H1 (cell line): ENCODE results near the gene SPACA9. TPM values are rescaled to one million over a fixed set of nuclear protein-coding genes. Genes with fewer than 3 reads are reported as not detected.

Experiments
- BCL11A ChIP-seq, 2 experiments: IDR thresholded peaks; one replicate each; pipeline ENCODE4 v1.6.1; 2011; ENCODE audit warnings: low read depth in 2 of 2, low read length in 2 of 2, mild to moderate bottlenecking in 2 of 2
- GABPA ChIP-seq: IDR thresholded peaks from 2 replicates; pipeline ENCODE4 v1.6.1; 2011; ENCODE audit warnings: mild to moderate bottlenecking, low read length, moderate library complexity, borderline replicate concordance; ENCODE audit not compliant: insufficient read depth
- SAP30 ChIP-seq: fragments of 300-600 bp; sonication (generic); IDR thresholded peaks from 2 replicates; pipeline ENCODE4 v1.7.1; 2012; ENCODE audit warnings: low read length, moderate library complexity, mild to moderate bottlenecking, inconsistent platforms; ENCODE audit not compliant: insufficient read depth, insufficient replicate concordance
- polyA plus RNA-seq, 7 experiments: library from polyadenylated mRNA; depleted of rRNA in 3 of 7; stranded (reverse) in 5 of 7; unstranded in 2 of 7; fragments of >200 nt in 5 of 7; fragments of 200-250 nt in 2 of 7; gene quantifications; 1 replicate in 5 of 7; 2 replicates in 1 of 7; 4 replicates in 1 of 7; pipeline versions ENCODE4 v1.2.1 to v1.2.3, GENCODE V29; 2011 to 2013; ENCODE audit warnings: missing spikeins in 2 of 7, mixed read lengths in 2 of 7
- total RNA-seq: library from RNA; stranded (reverse); fragmentation: NEBNext Ultra II Directional; extraction: Animal tissue kit (Norgen Biotek cat#: 25700); gene quantifications from 2 replicates; pipeline ENCODE4 v1.2.1, GENCODE V29; 2021

SPACA9 gene
- total and polyA plus RNA-seq, 2 of the 8 experiments (the other 6 are each of a cell fraction or from before 2014, with no cell fraction given), result 0.63 to 1.3 TPM

- TF ChIP-seq SAP30 (no peak), BCL11A (IDR thresholded peaks at IDR 0.05; ENCODE audit: low read depth in 2 of 2, low read length in 2 of 2) (no peak), GABPA (no peak)
Measured at GRCh38 chr9:132896906-132897305, 18.2 kb downstream of the SPACA9 start (continued).
